Esophagus muscularis mucosa (tissue), 3 donors: ENCODE results near the gene B3GNT7.
"Not testable (repeated sequence)": the region's sequence is repeated elsewhere in the genome, so short reads cannot be mapped to it uniquely, and the experiment has no call there.

Experiments
- CTCF ChIP-seq, 3 experiments: fragments of 200-600 bp in 2 of 3; fragments of 450-650 bp in 1 of 3; sonication (generic) in 2 of 3; IDR thresholded peaks; one replicate each; pipeline ENCODE4 v1.5.1; 2017 to 2019; ENCODE audit warnings: antibody characterized with exemption in 3 of 3, mild to moderate bottlenecking in 2 of 3, moderate library complexity in 1 of 3
- POLR2A ChIP-seq: fragments of 450-650 bp; IDR thresholded peaks from one replicate; pipeline ENCODE4 v1.6.1; 2017; ENCODE audit warnings: antibody characterized with exemption, moderate library complexity, mild to moderate bottlenecking, low read depth

GRCh38 chr2:231405601-231406367 lies 10.3 kb downstream of the B3GNT7 start:
- TF ChIP-seq CTCF (IDR thresholded peaks at IDR 0.05), result peak; percentile 26 to 58 (median 39)
- not testable (repeated sequence) for TF ChIP-seq POLR2A
